CD4-positive, CD25-positive, alpha-beta regulatory T cell (primary cell): ENCODE data around the gene SV2C. TPM values are rescaled to one million over a fixed set of nuclear protein-coding genes. Genes with fewer than 3 reads are reported as not detected.

Experiments
- ATAC-seq, 2 donors: fragments of 150-1000 bp; cut with Tn5 transposase; one replicate each; pipeline ENCODE4 v1.10.0; 2021; ENCODE audit warnings: low read depth in 2 of 2, moderate number of reproducible peaks in 2 of 2, moderate library complexity in 1 of 2
- DNase-seq, 3 donors: peaks; one replicate each; pipeline versions ENCODE4 v3.0.0 to v3.0.0-alpha.2; 2012 to 2022; ENCODE audit warnings: mixed read lengths in 1 of 3
- H3K27ac ChIP-seq: one replicate; pipeline ENCODE4 v1.7.0; 2013; ENCODE audit warnings: mild to moderate bottlenecking, low read length; ENCODE audit not compliant: insufficient read depth, poor library complexity, severe bottlenecking
- H3K27me3 ChIP-seq: one replicate; pipeline ENCODE4 v1.7.0; 2013; ENCODE audit warnings: low read length; ENCODE audit not compliant: control insufficient read depth, insufficient read depth
- H3K36me3 ChIP-seq: one replicate; pipeline ENCODE4 v1.7.0; 2013; ENCODE audit warnings: mild to moderate bottlenecking, low read length, moderate library complexity; ENCODE audit not compliant: control insufficient read depth, insufficient read depth
- H3K4me1 ChIP-seq: 2 replicates; pipeline ENCODE4 v1.7.0; 2013; ENCODE audit warnings: mild to moderate bottlenecking, low read length; ENCODE audit not compliant: insufficient read depth, control insufficient read depth, poor library complexity, severe bottlenecking
- H3K4me3 ChIP-seq: one replicate; pipeline ENCODE4 v1.7.0; 2013; ENCODE audit warnings: low read depth, mild to moderate bottlenecking, low read length, moderate library complexity
- H3K9me3 ChIP-seq, 2 experiments: 1 replicate in 1 of 2; 2 replicates in 1 of 2; pipeline ENCODE4 v1.7.0; 2013; ENCODE audit warnings: low read length in 2 of 2, mild to moderate bottlenecking in 1 of 2, moderate library complexity in 1 of 2; ENCODE audit not compliant: control insufficient read depth in 2 of 2
- H3K27ac Mint-ChIP-seq, 3 donors: one replicate each; pipeline ENCODE4 v1.8.0; 2020 to 2022; ENCODE audit warnings: mild to moderate bottlenecking in 3 of 3, mixed read lengths in 3 of 3, moderate library complexity in 2 of 3
- H3K27me3 Mint-ChIP-seq: one replicate; pipeline ENCODE4 v1.8.0; 2022; ENCODE audit warnings: mild to moderate bottlenecking, mixed read lengths
- H3K36me3 Mint-ChIP-seq: one replicate; pipeline ENCODE4 v1.8.0; 2020; ENCODE audit warnings: mixed read lengths
- H3K4me1 Mint-ChIP-seq, 4 donors: one replicate each; pipeline ENCODE4 v1.8.0; 2020 to 2022; ENCODE audit warnings: mixed read lengths in 4 of 4, mild to moderate bottlenecking in 1 of 4
- H3K4me3 Mint-ChIP-seq, 4 donors: one replicate each; pipeline ENCODE4 v1.8.0; 2020 to 2022; ENCODE audit warnings: mild to moderate bottlenecking in 4 of 4, mixed read lengths in 4 of 4, moderate library complexity in 3 of 4
- H3K9me3 Mint-ChIP-seq, 7 donors: one replicate each; pipeline ENCODE4 v1.8.0; 2020 to 2022; ENCODE audit warnings: mixed read lengths in 7 of 7, mild to moderate bottlenecking in 3 of 7, moderate library complexity in 2 of 7
- polyA plus RNA-seq, 4 donors: library from polyadenylated mRNA; unstranded; fragments of 300-500 nt; fragmentation: Illumina TruSeq; gene quantifications; one replicate each; pipeline ENCODE4 v1.2.3, GENCODE V29; 2021
- total RNA-seq: library from RNA; stranded (reverse); gene quantifications from one replicate; pipeline ENCODE4 v1.2.3, GENCODE V29; 2022

SV2C gene
- total and polyA plus RNA-seq, 5 donors from 2014 or later, result 0.05 to 0.12 TPM; not detected in 3

DNA sequence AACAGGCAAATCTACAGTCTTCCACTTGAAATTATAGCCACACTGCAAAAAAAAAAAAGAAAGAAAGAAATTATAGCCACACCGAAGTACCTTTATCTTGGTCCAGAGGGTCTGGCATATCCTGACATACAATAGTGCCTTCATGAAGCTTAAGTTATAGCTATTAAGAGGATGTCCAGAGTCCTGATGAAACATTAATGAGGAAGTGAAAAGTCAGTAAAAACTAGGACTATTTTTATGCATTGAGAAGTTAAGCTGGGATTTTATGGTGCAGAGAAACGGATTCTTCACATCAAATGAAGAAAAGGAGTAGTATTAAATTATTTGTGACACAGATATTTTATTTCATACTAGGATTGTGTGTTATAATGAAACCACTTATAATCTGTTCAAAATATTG lies 123.9 kb downstream of the SV2C start:
- H3K27ac ChIP-seq, result no peak overlapping the region
- ATAC-seq (no peak), DNase-seq (no peak)
- H3K4me3 ChIP-seq, result no peak overlapping the region
- H3K9me3 ChIP-seq, result peaks cover 5 to 6% of the 10 kb centered on the region in 2 experiments
- no peak overlapping the region for H3K4me3 Mint-ChIP-seq
- H3K36me3 ChIP-seq, result no peaks in the 10 kb centered on the region
- H3K4me1 Mint-ChIP-seq, result peaks cover 0 to 3% (median 0%) of the 10 kb centered on the region in 4 donors
- H3K27me3 ChIP-seq, result peaks cover 7% of the 10 kb centered on the region
- no peaks in the 10 kb centered on the region for H3K4me1 ChIP-seq
- H3K9me3 Mint-ChIP-seq, result peaks cover 0 to 9% (median 3%) of the 10 kb centered on the region in 7 donors
- H3K36me3 Mint-ChIP-seq, result no peaks in the 10 kb centered on the region
- peaks cover 37% of the 10 kb centered on the region for H3K27me3 Mint-ChIP-seq
- H3K27ac Mint-ChIP-seq, result no peak overlapping the region

DNA sequence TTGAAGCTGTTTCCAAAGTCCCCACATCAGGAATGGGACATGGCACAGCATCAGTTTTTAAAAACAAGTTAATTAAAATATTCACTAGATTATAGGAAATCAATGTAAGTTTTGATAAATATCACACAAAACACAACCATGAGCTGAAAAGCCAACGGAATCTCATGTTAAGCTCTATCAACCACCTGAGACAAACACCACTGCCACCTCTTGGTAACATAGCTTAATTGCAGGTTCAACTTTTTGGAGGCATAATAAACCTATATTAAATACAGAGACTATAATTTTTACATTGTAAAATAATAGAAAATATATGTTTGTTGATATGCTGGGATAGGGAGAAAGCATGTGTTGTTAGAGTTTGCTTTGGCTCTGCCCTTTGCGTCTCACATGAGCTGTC lies 126.1 kb downstream of the SV2C start:
- Mint-ChIP-seq H3K36me3 (no peaks in the 10 kb centered on the region), H3K4me3 (no peak overlapping the region), H3K27me3 (peaks cover 37% of the 10 kb centered on the region)

DNA sequence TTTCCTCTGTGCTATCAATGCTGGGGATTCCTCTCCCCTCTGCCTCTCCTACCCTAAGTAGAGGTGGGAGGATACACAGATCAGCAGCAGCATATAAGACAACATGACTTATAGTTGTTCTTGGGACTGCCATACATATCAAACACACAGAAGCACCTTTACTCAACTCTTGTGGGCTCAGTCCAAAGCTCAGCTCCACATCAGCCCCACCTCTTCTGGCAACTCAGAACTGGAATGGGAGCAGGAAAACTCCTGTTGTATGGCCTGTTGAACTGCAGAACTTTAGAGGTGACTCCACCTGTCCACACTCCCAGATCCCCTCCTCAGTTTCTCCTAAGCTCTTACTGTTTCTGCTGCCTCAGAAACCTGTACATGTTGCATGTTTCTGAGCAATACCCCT lies 127.8 kb downstream of the SV2C start:
- H3K27me3 Mint-ChIP-seq, result peaks cover 33% of the 10 kb centered on the region
- peaks cover 0 to 9% (median 5%) of the 10 kb centered on the region in 7 donors for H3K9me3 Mint-ChIP-seq
- Histone ChIP-seq H3K36me3 (no peaks in the 10 kb centered on the region), H3K27ac (no peak overlapping the region), H3K27me3 (peaks cover 7% of the 10 kb centered on the region), H3K4me3 (no peak overlapping the region), H3K9me3 (peaks cover 5 to 6% of the 10 kb centered on the region in 2 experiments), H3K4me1 (no peaks in the 10 kb centered on the region)
- no peaks in the 10 kb centered on the region for H3K36me3 Mint-ChIP-seq
- no peak for DNase-seq
- ATAC-seq, result no peak
- no peak overlapping the region for H3K4me3 Mint-ChIP-seq
- H3K4me1 Mint-ChIP-seq, result no peaks in the 10 kb centered on the region
- no peak overlapping the region for H3K27ac Mint-ChIP-seq

More for the DNA sequence above, 126.1 kb downstream of the SV2C start:
- H3K27me3 ChIP-seq, result peaks cover 7% of the 10 kb centered on the region
- Mint-ChIP-seq H3K9me3 (peaks cover 0 to 9% (median 3%) of the 10 kb centered on the region in 7 donors), H3K27ac (no peak overlapping the region), H3K4me1 (no peaks in the 10 kb centered on the region)
- H3K9me3 ChIP-seq, result peaks cover 5 to 6% of the 10 kb centered on the region in 2 experiments
- no peak overlapping the region for H3K4me3 ChIP-seq
- DNase-seq (peak in 1 of 3 donors; percentile 4), ATAC-seq (no peak)
- no peaks in the 10 kb centered on the region for H3K4me1 ChIP-seq
- H3K27ac ChIP-seq, result no peak overlapping the region
- no peaks in the 10 kb centered on the region for H3K36me3 ChIP-seq

DNA sequence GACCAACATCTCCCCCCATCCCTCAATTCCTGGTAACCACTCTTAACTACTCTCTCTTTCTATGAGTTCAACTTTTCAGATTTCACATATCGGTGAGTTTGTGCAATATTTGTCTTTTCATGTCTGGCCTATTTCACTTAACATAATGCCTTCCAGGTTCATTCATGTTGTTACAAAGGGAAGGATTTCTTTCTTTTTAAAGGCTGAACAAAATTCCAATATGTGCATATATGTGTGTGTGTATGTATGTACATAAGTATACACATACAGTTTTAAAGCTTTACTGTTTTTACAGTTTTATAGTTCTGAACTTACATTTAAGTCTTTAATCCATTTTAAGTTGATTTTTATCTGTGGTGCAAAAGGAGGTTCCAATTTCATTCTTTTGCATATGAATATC lies 130.7 kb downstream of the SV2C start:
- Histone ChIP-seq H3K36me3 (no peaks in the 10 kb centered on the region), H3K27me3 (peaks cover 3% of the 10 kb centered on the region), H3K4me3 (no peak overlapping the region), H3K4me1 (no peaks in the 10 kb centered on the region), H3K9me3 (peaks cover 5 to 6% of the 10 kb centered on the region in 2 experiments), H3K27ac (no peak overlapping the region)
- Mint-ChIP-seq H3K27me3 (peaks cover 19% of the 10 kb centered on the region), H3K27ac (no peak overlapping the region), H3K36me3 (no peaks in the 10 kb centered on the region), H3K4me1 (no peaks in the 10 kb centered on the region), H3K4me3 (no peak overlapping the region), H3K9me3 (peaks cover 0 to 9% (median 5%) of the 10 kb centered on the region in 7 donors)
- DNase-seq (no peak), ATAC-seq (no peak)

DNA sequence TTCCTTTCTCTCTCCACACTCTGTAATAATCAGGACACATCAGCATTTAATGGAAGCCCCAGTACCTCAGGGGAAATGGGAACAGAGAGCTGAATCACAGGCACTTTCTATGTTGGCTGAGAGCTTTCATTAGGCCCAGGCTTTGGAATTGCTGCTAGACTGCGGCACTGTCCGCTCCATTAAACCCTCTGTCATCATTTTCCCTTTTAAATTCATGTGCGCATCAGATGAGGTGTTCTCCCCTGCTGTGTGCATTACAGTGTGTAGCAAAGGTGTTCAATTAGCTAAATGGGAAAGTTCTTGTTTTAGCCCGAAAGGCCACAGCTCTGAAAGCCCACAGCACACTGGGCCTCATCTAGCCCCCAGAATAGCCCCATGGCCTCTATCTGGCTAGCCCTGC lies 133.6 kb downstream of the SV2C start:
- DNase-seq (no peak), ATAC-seq (no peak)
- H3K4me3 ChIP-seq, result no peak overlapping the region
- no peaks in the 10 kb centered on the region for H3K36me3 ChIP-seq
- Mint-ChIP-seq H3K4me1 (no peaks in the 10 kb centered on the region), H3K9me3 (peaks cover 0 to 3% (median 0%) of the 10 kb centered on the region in 7 donors), H3K36me3 (no peaks in the 10 kb centered on the region), H3K27ac (no peak overlapping the region), H3K4me3 (no peak overlapping the region), H3K27me3 (peaks cover 16% of the 10 kb centered on the region)
- H3K4me1 ChIP-seq, result no peaks in the 10 kb centered on the region
- no peak overlapping the region for H3K27ac ChIP-seq
- H3K27me3 ChIP-seq, result peaks cover 2% of the 10 kb centered on the region
- H3K9me3 ChIP-seq, result no peaks in the 10 kb centered on the region

DNA sequence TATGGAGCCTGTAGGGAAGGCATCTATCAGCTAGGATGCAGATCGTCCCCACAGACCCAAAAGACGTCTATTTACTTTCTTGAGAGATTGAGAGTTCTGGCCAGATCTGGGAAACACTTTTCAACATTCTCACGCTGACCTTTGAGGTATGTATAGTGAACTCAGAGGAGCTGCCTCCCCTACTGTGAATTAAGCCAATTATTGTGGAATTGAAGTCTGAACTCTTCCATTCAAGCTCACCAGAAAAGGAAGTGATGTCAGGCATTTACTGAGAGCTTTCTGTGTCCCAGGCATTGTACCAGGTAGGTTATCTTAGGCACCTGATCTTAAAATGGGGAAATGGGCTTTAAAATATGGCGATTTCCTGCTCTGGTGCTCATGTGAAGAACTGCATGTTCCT lies 136.5 kb downstream of the SV2C start:
- no peak overlapping the region for H3K4me3 Mint-ChIP-seq
- DNase-seq (peak in 1 of 3 donors; percentile 6), ATAC-seq (no peak)
- H3K9me3 Mint-ChIP-seq, result peaks cover 0 to 3% (median 0%) of the 10 kb centered on the region in 7 donors
- Histone ChIP-seq H3K36me3 (no peaks in the 10 kb centered on the region), H3K4me1 (no peaks in the 10 kb centered on the region), H3K27ac (no peak overlapping the region), H3K4me3 (no peak overlapping the region), H3K9me3 (no peaks in the 10 kb centered on the region), H3K27me3 (peaks cover 2% of the 10 kb centered on the region)
- H3K27ac Mint-ChIP-seq, result no peak overlapping the region
- H3K36me3 Mint-ChIP-seq, result no peaks in the 10 kb centered on the region
- no peaks in the 10 kb centered on the region for H3K4me1 Mint-ChIP-seq
- peaks cover 9% of the 10 kb centered on the region for H3K27me3 Mint-ChIP-seq

DNA sequence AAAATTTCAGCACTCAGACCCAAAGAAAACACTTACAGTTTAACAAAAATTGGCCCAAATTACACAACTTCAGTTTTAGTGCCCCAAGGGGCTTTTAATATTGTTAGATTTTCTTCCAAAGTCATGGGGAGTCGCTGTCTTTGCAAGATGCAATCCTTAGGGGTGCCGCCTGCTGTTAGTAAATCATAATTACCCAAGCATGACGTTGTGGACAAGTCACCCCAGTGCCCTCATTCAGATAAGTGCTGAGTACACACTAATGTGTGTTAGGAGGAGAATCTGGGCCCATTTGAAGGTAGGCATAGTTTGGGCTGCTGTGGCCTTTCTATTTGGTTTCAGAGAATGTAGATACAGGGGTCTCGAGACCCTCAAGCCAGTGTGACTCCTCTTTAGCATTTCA lies 138.1 kb downstream of the SV2C start:
- Mint-ChIP-seq H3K27ac (no peak overlapping the region), H3K36me3 (no peaks in the 10 kb centered on the region), H3K4me3 (no peak overlapping the region), H3K9me3 (peaks cover 0 to 1% (median 0%) of the 10 kb centered on the region in 7 donors), H3K4me1 (no peaks in the 10 kb centered on the region), H3K27me3 (peaks cover 4% of the 10 kb centered on the region)
- DNase-seq (no peak), ATAC-seq (no peak)
- Histone ChIP-seq H3K36me3 (no peaks in the 10 kb centered on the region), H3K27ac (no peak overlapping the region), H3K9me3 (no peaks in the 10 kb centered on the region), H3K27me3 (peaks cover 2% of the 10 kb centered on the region), H3K4me3 (no peak overlapping the region), H3K4me1 (no peaks in the 10 kb centered on the region)

DNA sequence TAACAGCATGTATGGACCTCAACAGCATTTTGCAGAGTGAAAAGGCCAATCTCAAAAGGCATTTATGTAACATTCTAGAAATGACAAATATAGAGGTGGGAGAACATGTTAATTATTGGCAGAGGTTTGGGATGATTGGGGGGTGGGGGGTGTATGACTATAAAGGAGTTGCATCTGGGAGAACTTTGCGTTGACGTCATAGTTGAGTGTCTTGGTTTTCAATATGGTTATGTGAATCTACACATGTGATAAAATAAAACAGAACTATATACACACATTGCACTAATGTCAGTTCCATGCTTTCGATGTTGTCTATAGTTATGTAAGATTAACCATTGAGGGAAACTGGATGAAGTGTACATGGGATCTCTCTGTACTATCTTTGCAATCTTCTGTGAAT lies 139.1 kb downstream of the SV2C start:
- H3K36me3 Mint-ChIP-seq, result no peaks in the 10 kb centered on the region
- DNase-seq (no peak), ATAC-seq (no peak)
- peaks cover 0 to 1% (median 0%) of the 10 kb centered on the region in 7 donors for H3K9me3 Mint-ChIP-seq
- H3K4me3 Mint-ChIP-seq, result no peak overlapping the region
- Histone ChIP-seq H3K9me3 (no peaks in the 10 kb centered on the region), H3K4me3 (no peak overlapping the region), H3K4me1 (no peaks in the 10 kb centered on the region), H3K27ac (no peak overlapping the region), H3K27me3 (peaks cover 2% of the 10 kb centered on the region), H3K36me3 (no peaks in the 10 kb centered on the region)
- no peak overlapping the region for H3K27ac Mint-ChIP-seq
- H3K27me3 Mint-ChIP-seq, result peaks cover 3% of the 10 kb centered on the region
- H3K4me1 Mint-ChIP-seq, result no peaks in the 10 kb centered on the region
